ENCODE data around the gene TNFRSF8.

The TNFRSF8 gene

DNA sequence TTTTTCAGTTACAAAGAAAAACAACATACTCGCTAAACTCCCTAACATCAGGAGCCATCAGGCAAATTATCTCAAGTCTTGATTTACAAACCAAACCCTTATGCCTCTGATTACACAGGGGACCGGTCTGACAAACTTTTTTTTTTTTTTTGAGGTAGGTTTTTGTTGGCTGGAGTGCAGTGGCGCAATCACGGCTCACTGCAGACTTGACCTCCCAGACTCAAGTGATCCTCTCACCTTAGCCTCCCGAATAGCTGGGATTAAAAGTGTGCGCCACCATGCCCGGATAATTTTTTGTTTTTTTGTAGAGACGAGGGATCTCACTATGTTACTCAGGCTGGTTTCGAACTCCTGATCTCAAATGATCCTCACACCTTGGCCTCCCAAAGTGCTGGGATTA lies 47.6 kb upstream of the TNFRSF8 start:
- Histone ChIP-seq H3K9me2 (replicated peaks; ENCODE audit: control insufficient read depth, low read length) (no peaks in the 10 kb centered on the region), H3K27ac (ENCODE audit: low read depth, low read length) (no peak overlapping the region), H3K79me2 (ENCODE audit: control insufficient read depth, low read length) (peaks cover 12% of the 10 kb centered on the region), H3K4me2 (ENCODE audit: low read length) (no peak overlapping the region), H4K20me1 (ENCODE audit: control insufficient read depth, insufficient read depth, low read depth, low read length) (no peaks in the 10 kb centered on the region), H3K9me3 (ENCODE audit: control insufficient read depth, insufficient read depth, low read length) (no peaks in the 10 kb centered on the region), H3K4me1 (ENCODE audit: control insufficient read depth, low read length) (peaks cover 9% of the 10 kb centered on the region), H3K4me3 (ENCODE audit: low read length) (no peak overlapping the region), H3K36me3 (ENCODE audit: control insufficient read depth, low read length) (peaks cover 29% of the 10 kb centered on the region), H3F3A (ENCODE audit: control insufficient read depth, insufficient read depth) (peaks cover 11% of the 10 kb centered on the region), H3K27me3 (ENCODE audit: control insufficient read depth, low read length) (no peaks in the 10 kb centered on the region)
- no peak for TF ChIP-seq EZH2phosphoT487 (IDR thresholded peaks at IDR 0.05; ENCODE audit: borderline replicate concordance, low read length)
- TF ChIP-seq, protein P1, sequence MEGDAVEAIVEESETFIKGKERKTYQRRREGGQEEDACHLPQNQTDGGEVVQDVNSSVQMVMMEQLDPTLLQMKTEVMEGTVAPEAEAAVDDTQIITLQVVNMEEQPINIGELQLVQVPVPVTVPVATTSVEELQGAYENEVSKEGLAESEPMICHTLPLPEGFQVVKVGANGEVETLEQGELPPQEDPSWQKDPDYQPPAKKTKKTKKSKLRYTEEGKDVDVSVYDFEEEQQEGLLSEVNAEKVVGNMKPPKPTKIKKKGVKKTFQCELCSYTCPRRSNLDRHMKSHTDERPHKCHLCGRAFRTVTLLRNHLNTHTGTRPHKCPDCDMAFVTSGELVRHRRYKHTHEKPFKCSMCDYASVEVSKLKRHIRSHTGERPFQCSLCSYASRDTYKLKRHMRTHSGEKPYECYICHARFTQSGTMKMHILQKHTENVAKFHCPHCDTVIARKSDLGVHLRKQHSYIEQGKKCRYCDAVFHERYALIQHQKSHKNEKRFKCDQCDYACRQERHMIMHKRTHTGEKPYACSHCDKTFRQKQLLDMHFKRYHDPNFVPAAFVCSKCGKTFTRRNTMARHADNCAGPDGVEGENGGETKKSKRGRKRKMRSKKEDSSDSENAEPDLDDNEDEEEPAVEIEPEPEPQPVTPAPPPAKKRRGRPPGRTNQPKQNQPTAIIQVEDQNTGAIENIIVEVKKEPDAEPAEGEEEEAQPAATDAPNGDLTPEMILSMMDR (IDR thresholded peaks at IDR 0.05; ENCODE audit: low read depth, low read length, poor library complexity, severe bottlenecking): no peak

DNA sequence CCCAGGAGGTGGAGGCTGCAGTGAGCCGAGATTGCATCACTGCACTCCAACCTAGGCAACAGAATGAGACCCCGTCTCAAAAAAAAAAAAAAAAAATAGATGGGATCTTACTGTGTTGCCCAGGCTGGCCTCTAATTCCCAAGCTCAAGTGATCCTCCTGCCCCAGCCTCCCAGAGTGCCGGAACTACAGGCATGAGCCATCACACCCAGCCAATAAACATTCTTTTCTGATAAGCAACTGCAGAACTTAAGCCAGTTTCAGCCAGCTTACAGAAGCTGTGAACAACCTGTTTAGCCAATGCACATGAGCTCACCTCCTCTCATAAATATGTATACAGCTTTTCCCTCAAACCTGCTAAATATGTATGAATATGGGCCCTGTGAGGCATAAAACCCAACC lies 46.9 kb upstream of the TNFRSF8 start:
- peaks cover 11% of the 10 kb centered on the region for H3F3A ChIP-seq (ENCODE audit: control insufficient read depth, insufficient read depth)
- no peaks in the 10 kb centered on the region for H3K27me3 ChIP-seq (ENCODE audit: control insufficient read depth, low read length)
- H3K27ac ChIP-seq (ENCODE audit: low read depth, low read length): no peak overlapping the region
- H3K79me2 ChIP-seq (ENCODE audit: control insufficient read depth, low read length): peaks cover 17% of the 10 kb centered on the region
- no peaks in the 10 kb centered on the region for H3K9me2 ChIP-seq (replicated peaks; ENCODE audit: control insufficient read depth, low read length)
- H3K9me3 ChIP-seq (ENCODE audit: control insufficient read depth, insufficient read depth, low read length): no peaks in the 10 kb centered on the region
- H4K20me1 ChIP-seq (ENCODE audit: control insufficient read depth, insufficient read depth, low read depth, low read length): no peaks in the 10 kb centered on the region
- H3K4me2 ChIP-seq (ENCODE audit: low read length): no peak overlapping the region
- peaks cover 12% of the 10 kb centered on the region for H3K4me1 ChIP-seq (ENCODE audit: control insufficient read depth, low read length)
- no peak overlapping the region for H3K4me3 ChIP-seq (ENCODE audit: low read length)
- H3K36me3 ChIP-seq (ENCODE audit: control insufficient read depth, low read length): peaks cover 22% of the 10 kb centered on the region
- TF ChIP-seq, protein P1 (IDR thresholded peaks at IDR 0.05; ENCODE audit: low read depth, low read length, poor library complexity, severe bottlenecking): no peak
- TF ChIP-seq EZH2phosphoT487 (IDR thresholded peaks at IDR 0.05; ENCODE audit: borderline replicate concordance, low read length): no peak

DNA sequence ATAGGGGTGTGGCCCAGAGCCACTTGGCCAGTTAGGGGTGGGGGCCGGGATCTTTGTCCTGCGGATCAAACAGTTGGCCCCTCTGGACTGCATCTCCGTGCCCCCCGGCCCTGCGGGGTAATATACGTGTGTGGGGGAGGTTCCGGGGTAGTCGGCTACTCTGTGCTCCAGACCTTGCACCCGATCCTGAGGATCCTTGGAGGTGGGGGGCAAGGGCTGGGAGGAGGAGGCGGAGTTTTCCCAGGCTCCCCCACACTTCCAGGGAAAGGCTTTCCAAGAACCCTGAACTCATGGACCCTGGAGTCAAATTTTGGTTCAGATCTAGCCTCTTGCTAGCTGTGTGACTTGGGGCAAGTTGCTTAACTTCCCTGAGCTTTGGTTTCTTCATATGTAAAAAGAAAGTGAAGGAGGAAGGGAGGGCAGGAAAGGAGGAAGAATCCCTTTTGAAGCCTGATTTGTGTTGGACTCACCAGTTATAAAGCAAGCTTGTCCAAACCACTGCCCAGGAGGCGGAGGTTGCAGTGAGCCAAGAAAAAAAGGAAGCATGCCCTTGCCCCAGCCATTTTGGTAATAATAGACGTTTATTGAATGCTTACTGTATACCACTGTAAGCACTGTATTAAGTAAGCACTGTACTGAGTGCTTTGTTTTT lies 43.1 kb upstream of the TNFRSF8 start:
- Histone ChIP-seq H3K36me3 (ENCODE audit: control insufficient read depth, low read length) (peaks cover 21% of the 10 kb centered on the region), H3K27ac (ENCODE audit: low read depth, low read length) (0 out of 2 replicates have a peak overlapping the region, but pooled peaks have one; percentile 2), H3K4me2 (ENCODE audit: low read length) (peak overlapping the region; percentile 68), H3K79me2 (ENCODE audit: control insufficient read depth, low read length) (peaks cover 24% of the 10 kb centered on the region), H3K4me1 (ENCODE audit: control insufficient read depth, low read length) (peaks cover 7% of the 10 kb centered on the region), H3K4me3 (ENCODE audit: low read length) (peak overlapping the region; percentile 75), H3K9me3 (ENCODE audit: control insufficient read depth, insufficient read depth, low read length) (no peaks in the 10 kb centered on the region), H3F3A (ENCODE audit: control insufficient read depth, insufficient read depth) (no peaks in the 10 kb centered on the region; the same call in 1 of the 2 replicates), H3K9me2 (replicated peaks; ENCODE audit: control insufficient read depth, low read length) (no peaks in the 10 kb centered on the region), H4K20me1 (ENCODE audit: control insufficient read depth, insufficient read depth, low read depth, low read length) (no peaks in the 10 kb centered on the region), H3K27me3 (ENCODE audit: control insufficient read depth, low read length) (no peaks in the 10 kb centered on the region)
- TF ChIP-seq, protein P1 (IDR thresholded peaks at IDR 0.05; ENCODE audit: low read depth, low read length, poor library complexity, severe bottlenecking): no peak
- no peak for TF ChIP-seq EZH2phosphoT487 (IDR thresholded peaks at IDR 0.05; ENCODE audit: borderline replicate concordance, low read length)
